Fibroblast of villous mesenchyme (primary cell): ENCODE data around the gene RAB40B. TPM values are rescaled to one million over a fixed set of nuclear protein-coding genes. Genes with fewer than 3 reads are reported as not detected.

Experiments
- DNase-seq: peaks from one replicate; pipeline ENCODE4 v3.0.0-alpha.2; 2010; ENCODE audit warnings: low read depth
- H3K4me3 ChIP-seq: 2 replicates; pipeline ENCODE4 v1.5.1; 2011; ENCODE audit warnings: low read depth, mild to moderate bottlenecking, low read length
- CTCF ChIP-seq: IDR thresholded peaks from 2 replicates; pipeline ENCODE4 v1.5.1; 2012; ENCODE audit warnings: low read depth, mild to moderate bottlenecking, low read length; ENCODE audit not compliant: insufficient read depth
- small RNA-seq: library from RNA; depleted of rRNA; stranded (forward); fragments of <200 nt; gene quantifications from one replicate; pipeline ENCODE3, GENCODE V24; 2012
- total RNA-seq: library from RNA; depleted of rRNA; stranded (reverse); fragments of >200 nt; gene quantifications from 2 replicates; pipeline ENCODE4 v1.2.3, GENCODE V29; 2012

Gene RAB40B
- total RNA-seq, 1 donor: 7.3 TPM

DNA sequence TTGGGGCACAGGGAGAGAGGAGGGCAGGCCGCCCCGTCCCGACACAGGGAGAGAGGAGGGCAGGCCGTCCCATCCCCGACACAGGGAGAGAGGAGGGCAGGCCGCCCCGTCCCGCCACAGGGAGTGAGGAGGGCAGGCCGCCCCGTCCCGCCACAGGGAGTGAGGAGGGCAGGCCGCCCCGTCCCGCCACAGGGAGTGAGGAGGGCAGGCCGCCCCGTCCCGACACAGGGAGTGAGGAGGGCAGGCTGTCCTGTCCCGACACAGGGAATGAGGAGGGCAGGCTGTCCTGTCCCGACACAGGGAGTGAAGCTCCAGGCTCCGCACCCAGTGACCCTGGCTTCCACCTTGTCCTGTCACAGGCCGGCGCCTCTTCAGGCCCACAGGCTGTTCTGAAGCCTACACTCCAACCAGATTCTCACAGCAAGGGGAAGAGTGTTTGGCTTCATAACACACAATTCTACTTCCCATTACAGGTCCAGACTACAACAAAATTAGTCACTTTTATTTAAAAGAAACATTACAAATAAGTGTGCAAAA is 84.3 kb downstream of the RAB40B start:
- H3K4me3 ChIP-seq: no peak overlapping the region
- DNase-seq: no peak
- peak; percentile 8 for TF ChIP-seq CTCF

GRCh38 chr17:82613283-82614094 is 85.0 kb downstream of the RAB40B start:
- no peak overlapping the region for H3K4me3 ChIP-seq
- DNase-seq: no peak
- TF ChIP-seq CTCF: no peak

DNA sequence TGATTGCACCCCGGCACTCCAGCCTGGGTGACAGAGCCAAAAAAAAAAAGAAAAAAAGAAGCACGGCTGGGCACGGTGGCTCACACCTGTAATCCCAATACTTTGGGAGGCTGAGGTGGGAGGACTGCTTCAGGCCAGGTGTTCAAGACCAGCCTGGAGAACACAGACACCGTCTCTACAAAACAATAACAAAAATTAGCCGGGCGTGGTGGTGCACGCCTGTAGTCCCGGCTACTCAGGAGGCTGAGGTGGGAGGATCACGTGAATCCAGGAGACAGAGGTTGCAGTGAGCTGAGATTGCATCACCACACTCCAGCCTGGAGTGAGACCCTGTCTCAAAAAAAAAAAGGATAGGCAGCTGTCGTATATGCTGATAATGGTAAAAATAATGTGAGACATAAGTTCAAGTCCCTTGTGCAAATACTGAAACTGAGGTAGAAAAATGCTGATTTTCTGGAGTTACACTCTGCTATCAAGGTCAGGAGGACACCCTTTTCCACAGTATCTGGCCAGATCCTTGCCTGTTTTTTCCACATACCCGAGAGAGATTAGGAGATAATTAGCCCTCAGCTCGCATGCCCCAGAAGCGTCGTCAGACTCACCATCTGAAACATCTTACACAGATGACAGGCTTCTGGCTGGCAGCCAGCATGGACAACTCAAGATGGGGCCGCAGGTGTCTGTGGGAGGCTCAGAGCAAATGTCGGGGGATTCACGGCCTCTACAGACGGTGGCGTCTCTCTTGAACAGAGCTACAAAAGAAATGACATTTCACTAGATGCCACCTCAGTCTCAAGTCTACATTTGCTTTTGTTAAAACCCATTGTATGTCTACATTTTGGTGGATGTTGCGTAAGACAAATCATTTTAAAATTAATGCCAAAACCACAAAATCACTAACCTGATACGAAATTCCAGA is 87.1 kb downstream of the RAB40B start:
- H3K4me3 ChIP-seq: no peak overlapping the region
- DNase-seq: peak; percentile 78
- TF ChIP-seq CTCF: no peak

GRCh38 chr17:82609655-82610054 is 88.8 kb downstream of the RAB40B start:
- no peak overlapping the region for H3K4me3 ChIP-seq
- DNase-seq: no peak
- TF ChIP-seq CTCF: no peak

DNA sequence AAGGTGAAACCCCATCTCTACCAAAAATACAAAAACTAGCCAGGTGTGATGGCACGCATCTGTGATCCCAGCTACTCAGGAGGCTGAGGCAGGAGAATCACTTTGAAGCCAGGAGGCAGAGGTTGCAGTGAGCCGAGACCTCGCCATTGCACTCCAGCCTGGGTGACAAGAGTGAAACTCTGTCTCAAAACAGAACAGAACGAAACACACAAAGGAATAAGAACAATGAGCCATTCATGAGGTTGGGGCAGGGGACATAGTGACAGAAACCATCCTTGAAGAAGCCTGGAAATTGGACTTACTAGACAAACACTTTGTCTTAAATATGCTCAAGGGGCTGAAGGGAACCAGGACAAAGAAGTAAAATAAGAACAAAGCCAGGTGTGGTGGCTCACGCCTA is 89.7 kb downstream of the RAB40B start:
- no peak for DNase-seq
- no peak for TF ChIP-seq CTCF
- H3K4me3 ChIP-seq: no peak overlapping the region

DNA sequence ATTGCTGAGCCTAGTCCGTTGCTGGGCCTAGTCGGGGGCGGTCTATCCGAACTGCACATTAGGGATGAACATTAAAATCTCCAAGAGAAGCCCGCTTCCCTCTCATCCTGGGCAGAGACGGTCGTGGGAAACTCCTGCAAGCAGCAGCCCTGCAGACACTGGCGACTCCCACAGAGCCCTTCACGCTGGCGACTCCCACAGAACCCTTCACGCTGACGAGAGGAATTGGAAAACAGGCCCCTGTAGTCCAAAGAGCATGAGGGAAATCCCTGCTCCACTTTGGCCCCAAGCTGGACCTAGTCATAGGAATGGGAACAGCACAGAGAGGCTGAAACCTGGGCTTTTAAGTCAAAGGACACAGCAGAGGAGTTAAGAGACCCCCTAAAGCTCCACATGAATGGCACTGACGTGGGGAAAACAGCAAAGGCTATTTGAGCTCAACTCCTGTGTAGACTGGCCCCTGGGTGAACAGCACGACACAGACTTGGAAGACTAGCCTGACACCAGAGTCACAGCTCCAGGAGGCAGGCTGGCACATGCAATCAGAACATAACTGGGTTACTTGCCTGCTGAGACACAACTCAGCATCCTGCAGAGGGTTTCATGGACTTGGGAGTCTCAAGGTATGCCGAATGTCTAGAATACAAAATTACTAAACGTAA is 92.4 kb downstream of the RAB40B start:
- DNase-seq: no peak
- H3K4me3 ChIP-seq: no peak overlapping the region
- no peak for TF ChIP-seq CTCF

Small RNA genes within 50 kb of the gene (small RNA-seq; reads per million reads assigned to genes)
- gene MIR4525: 0.28 reads per million

Other genes starting within 250 kb of the RAB40B start
- gene CYBC1, start 247.9 kb downstream of the RAB40B start, total RNA-seq: 46.2 and 59.6 TPM in 2 replicates
- 21.6 and 30.3 TPM in 2 replicates for gene NARF, start 240.0 kb downstream of the RAB40B start, total RNA-seq
- 34.1 and 46.6 TPM in 2 replicates for gene FOXK2, start 179.0 kb downstream of the RAB40B start, total RNA-seq
- gene WDR45B, start 50.3 kb downstream of the RAB40B start, total RNA-seq: 62.5 and 70.8 TPM in 2 replicates
- gene FN3KRP, start 18.0 kb upstream of the RAB40B start, total RNA-seq: 11.2 and 12.2 TPM in 2 replicates
- gene FN3K, start 36.9 kb upstream of the RAB40B start, total RNA-seq: 2.2 and 2.9 TPM in 2 replicates
- 22.5 and 29.6 TPM in 2 replicates for gene TBCD, start 53.4 kb upstream of the RAB40B start, total RNA-seq
- not detected in 2 replicates for gene ZNF750, start 141.3 kb upstream of the RAB40B start, total RNA-seq